Upper lobe of right lung (tissue), 1 donor: Measurements from ENCODE around the gene KCNE1. TPM values are rescaled to one million over a fixed set of nuclear protein-coding genes. Genes with fewer than 3 reads are reported as not detected.
A peak's percentile ranks its signal among the peaks of the same experiment; 100 is the strongest.

ENCODE experiments used
- ATAC-seq: fragments of 200-7000 bp; cut with Tn5 transposase; one replicate; pipeline ENCODE4 v1.9.1; 2020; ENCODE audit warnings: mild to moderate bottlenecking, moderate library complexity
- DNase-seq: peaks from one replicate; pipeline ENCODE4 v3.0.0-alpha.2; 2020
- H3K27ac ChIP-seq: fragments of 200-600 bp; one replicate; pipeline ENCODE4 v1.8.0; 2022
- H3K27me3 ChIP-seq: fragments of 200-600 bp; one replicate; pipeline ENCODE4 v1.8.0; 2022; ENCODE audit warnings: mild to moderate bottlenecking
- H3K36me3 ChIP-seq: fragments of 200-600 bp; one replicate; pipeline ENCODE4 v1.8.0; 2022
- H3K4me1 ChIP-seq: fragments of 200-600 bp; one replicate; pipeline ENCODE4 v1.8.0; 2022
- H3K4me3 ChIP-seq: fragments of 200-600 bp; one replicate; pipeline ENCODE4 v1.8.0; 2022; ENCODE audit warnings: mild to moderate bottlenecking
- H3K9me3 ChIP-seq: fragments of 200-600 bp; one replicate; pipeline ENCODE4 v1.8.0; 2022
- intact Hi-C: fragments of 100-400 bp; cut with DNase I; formaldehyde crosslinking; loops from one replicate; pipeline ENCODE4 v1.11.0; 2022
- total RNA-seq: library from RNA; stranded (reverse); fragmentation: NEBNext Ultra II Directional; extraction: Animal tissue kit (Norgen Biotek cat#: 25700); gene quantifications from one replicate; pipeline ENCODE4 v1.2.1, GENCODE V29; 2021
- TF ChIP-seq, protein P1 (sequence below): fragments of 200-600 bp; IDR thresholded peaks from one replicate; pipeline ENCODE4 v1.8.0; 2022; ENCODE audit warnings: antibody characterized with exemption
- donor health status: DM: no; HTN: yes; CAD: no; lungs with severe emphysema.

KCNE1 gene
- total RNA-seq, 1 donor from 2014 or later, result 13.6 TPM

GRCh38 chr21:34511181-34511580 lies 829 bp downstream of the KCNE1 start:
- peak; percentile 48 for ATAC-seq
- Histone ChIP-seq H3K27ac (peak overlapping the region; percentile 81), H3K4me3 (peak overlapping the region; percentile 42)

GRCh38 chr21:34510148-34511142 lies 1.6 kb downstream of the KCNE1 start:
- Histone ChIP-seq H3K4me3 (peak overlapping the region; percentile 42), H3K9me3 (no peaks in the 10 kb centered on the region), H3K4me1 (peaks cover 9% of the 10 kb centered on the region), H3K36me3 (no peaks in the 10 kb centered on the region), H3K27me3 (no peaks in the 10 kb centered on the region), H3K27ac (peak overlapping the region; percentile 81)
- intact Hi-C loops, result no loop called here
- DNase-seq (peak; percentile 90), ATAC-seq (peak; percentile 91)
- TF ChIP-seq, protein P1, sequence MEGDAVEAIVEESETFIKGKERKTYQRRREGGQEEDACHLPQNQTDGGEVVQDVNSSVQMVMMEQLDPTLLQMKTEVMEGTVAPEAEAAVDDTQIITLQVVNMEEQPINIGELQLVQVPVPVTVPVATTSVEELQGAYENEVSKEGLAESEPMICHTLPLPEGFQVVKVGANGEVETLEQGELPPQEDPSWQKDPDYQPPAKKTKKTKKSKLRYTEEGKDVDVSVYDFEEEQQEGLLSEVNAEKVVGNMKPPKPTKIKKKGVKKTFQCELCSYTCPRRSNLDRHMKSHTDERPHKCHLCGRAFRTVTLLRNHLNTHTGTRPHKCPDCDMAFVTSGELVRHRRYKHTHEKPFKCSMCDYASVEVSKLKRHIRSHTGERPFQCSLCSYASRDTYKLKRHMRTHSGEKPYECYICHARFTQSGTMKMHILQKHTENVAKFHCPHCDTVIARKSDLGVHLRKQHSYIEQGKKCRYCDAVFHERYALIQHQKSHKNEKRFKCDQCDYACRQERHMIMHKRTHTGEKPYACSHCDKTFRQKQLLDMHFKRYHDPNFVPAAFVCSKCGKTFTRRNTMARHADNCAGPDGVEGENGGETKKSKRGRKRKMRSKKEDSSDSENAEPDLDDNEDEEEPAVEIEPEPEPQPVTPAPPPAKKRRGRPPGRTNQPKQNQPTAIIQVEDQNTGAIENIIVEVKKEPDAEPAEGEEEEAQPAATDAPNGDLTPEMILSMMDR, result peak; percentile 77

More at GRCh38 chr21:34511181-34511580, 829 bp downstream of the KCNE1 start:
- no peak for DNase-seq
- no peaks in the 10 kb centered on the region for H3K27me3 ChIP-seq
- H3K9me3 ChIP-seq, result no peaks in the 10 kb centered on the region
- TF ChIP-seq, protein P1, result no peak
- intact Hi-C loops, result no loop called here
- peaks cover 2% of the 10 kb centered on the region for H3K36me3 ChIP-seq
- peaks cover 9% of the 10 kb centered on the region for H3K4me1 ChIP-seq

DNA sequence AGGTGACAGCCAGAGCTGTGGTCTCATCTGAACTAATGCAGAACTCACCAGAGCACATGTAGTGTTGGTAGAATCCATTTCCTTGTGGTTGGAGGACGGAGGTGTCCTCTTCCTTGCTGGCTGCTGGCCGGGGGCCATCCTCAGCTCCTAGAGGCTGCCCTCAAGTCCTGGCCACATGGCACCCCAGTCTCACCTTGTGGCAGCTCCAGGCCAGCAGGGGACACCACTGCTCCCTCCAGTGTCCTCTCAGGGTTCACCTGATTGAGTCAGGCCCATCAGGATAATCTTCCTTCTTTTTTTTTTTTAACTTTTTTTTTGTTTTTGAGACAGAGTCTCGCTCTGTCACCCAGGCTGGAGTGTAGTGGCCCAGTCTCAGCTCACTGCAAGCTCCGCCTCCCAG lies 2.9 kb downstream of the KCNE1 start:
- ATAC-seq (peak; percentile 21), DNase-seq (no peak)
- no peak overlapping the region for H3K27ac ChIP-seq
- H3K4me3 ChIP-seq, result no peak overlapping the region
- intact Hi-C loops, result no loop called here
- H3K9me3 ChIP-seq, result no peaks in the 10 kb centered on the region
- H3K36me3 ChIP-seq, result no peaks in the 10 kb centered on the region
- H3K4me1 ChIP-seq, result peaks cover 9% of the 10 kb centered on the region
- no peaks in the 10 kb centered on the region for H3K27me3 ChIP-seq
- TF ChIP-seq, protein P1, result peak; percentile 35

DNA sequence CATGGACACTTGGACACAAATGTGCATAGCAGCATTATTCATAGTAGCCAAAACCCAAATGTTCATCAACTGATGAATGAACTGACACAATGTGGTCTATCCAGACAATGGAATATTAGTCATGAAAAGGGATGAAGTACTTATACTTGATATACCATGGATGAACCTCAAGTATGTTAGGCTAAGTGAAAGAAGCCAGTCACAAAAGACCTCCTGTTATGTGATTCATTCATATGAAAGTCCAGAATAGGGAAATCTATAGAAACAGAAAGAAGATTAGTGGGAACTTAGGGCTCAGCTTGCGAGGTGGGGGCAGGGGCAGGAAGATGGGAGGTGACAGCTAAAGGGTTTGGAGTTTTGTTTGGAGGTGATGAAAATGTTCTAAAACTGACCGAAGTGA lies 7.4 kb downstream of the KCNE1 start:
- no peaks in the 10 kb centered on the region for H3K36me3 ChIP-seq
- TF ChIP-seq, protein P1, result no peak
- no peak for DNase-seq
- ATAC-seq, result no peak
- H3K27me3 ChIP-seq, result no peaks in the 10 kb centered on the region
- intact Hi-C loops, result no loop called here
- no peaks in the 10 kb centered on the region for H3K4me1 ChIP-seq
- no peak overlapping the region for H3K27ac ChIP-seq
- no peak overlapping the region for H3K4me3 ChIP-seq
- H3K9me3 ChIP-seq, result no peaks in the 10 kb centered on the region

GRCh38 chr21:34502480-34503106 lies 9.4 kb downstream of the KCNE1 start:
- Histone ChIP-seq H3K27ac (no peak overlapping the region), H3K36me3 (no peaks in the 10 kb centered on the region), H3K27me3 (no peaks in the 10 kb centered on the region), H3K9me3 (peaks cover 7% of the 10 kb centered on the region), H3K4me3 (no peak overlapping the region), H3K4me1 (no peaks in the 10 kb centered on the region)
- no peak for DNase-seq
- ATAC-seq, result no peak
- intact Hi-C loops, result no loop called here
- TF ChIP-seq, protein P1, result no peak
